ENCODE data around the gene ARHGEF16.

DNA sequence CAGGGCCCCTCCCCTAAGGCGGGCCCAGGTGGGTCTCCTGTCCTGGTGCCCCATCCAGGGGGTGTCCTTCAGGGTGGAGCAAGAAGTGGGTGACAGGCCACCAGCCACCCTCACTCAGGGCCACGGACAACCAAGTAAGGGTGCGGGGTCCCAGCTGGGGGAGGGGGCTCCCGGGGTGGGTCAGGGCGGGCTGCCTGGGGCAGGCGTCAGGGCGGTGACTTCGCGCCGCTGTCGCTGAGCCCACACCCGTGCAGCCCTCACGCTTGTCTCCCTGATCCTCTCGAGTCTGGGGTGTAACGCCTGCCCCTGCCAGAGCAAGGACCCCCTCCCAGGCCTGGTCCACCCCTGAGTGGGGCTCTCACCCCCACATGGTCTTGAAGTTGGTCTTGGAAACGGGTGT is 22.2 kb downstream of the ARHGEF16 start:
- no peak for TF ChIP-seq KLF16 (tag by site-specific recombination; IDR thresholded peaks at IDR 0.05)
- TF ChIP-seq ZXDB (tag by site-specific recombination; IDR thresholded peaks at IDR 0.05), result no peak
- TF ChIP-seq BCL11A (tag by site-specific recombination; IDR thresholded peaks at IDR 0.05; ENCODE audit: low read depth), result no peak
- TF ChIP-seq BCL11B (tag by site-specific recombination; IDR thresholded peaks at IDR 0.05; ENCODE audit: low read depth), result no peak
- TF ChIP-seq, protein P1, sequence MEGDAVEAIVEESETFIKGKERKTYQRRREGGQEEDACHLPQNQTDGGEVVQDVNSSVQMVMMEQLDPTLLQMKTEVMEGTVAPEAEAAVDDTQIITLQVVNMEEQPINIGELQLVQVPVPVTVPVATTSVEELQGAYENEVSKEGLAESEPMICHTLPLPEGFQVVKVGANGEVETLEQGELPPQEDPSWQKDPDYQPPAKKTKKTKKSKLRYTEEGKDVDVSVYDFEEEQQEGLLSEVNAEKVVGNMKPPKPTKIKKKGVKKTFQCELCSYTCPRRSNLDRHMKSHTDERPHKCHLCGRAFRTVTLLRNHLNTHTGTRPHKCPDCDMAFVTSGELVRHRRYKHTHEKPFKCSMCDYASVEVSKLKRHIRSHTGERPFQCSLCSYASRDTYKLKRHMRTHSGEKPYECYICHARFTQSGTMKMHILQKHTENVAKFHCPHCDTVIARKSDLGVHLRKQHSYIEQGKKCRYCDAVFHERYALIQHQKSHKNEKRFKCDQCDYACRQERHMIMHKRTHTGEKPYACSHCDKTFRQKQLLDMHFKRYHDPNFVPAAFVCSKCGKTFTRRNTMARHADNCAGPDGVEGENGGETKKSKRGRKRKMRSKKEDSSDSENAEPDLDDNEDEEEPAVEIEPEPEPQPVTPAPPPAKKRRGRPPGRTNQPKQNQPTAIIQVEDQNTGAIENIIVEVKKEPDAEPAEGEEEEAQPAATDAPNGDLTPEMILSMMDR (tag by site-specific recombination; IDR thresholded peaks at IDR 0.05), result no peak
